GM12874 (cell line): Measurements from ENCODE around the gene PSMB8.

Experiments
- TF ChIP-seq, protein P1 (sequence below): IDR thresholded peaks from 2 replicates; pipeline ENCODE4 v1.5.1; 2011; ENCODE audit warnings: low read depth, mild to moderate bottlenecking, control low read depth, low read length, moderate library complexity; ENCODE audit not compliant: insufficient read depth

The PSMB8 gene

GRCh38 chr6:32799168-32799567, 44.7 kb downstream of the PSMB8 start:
- TF ChIP-seq, protein P1, sequence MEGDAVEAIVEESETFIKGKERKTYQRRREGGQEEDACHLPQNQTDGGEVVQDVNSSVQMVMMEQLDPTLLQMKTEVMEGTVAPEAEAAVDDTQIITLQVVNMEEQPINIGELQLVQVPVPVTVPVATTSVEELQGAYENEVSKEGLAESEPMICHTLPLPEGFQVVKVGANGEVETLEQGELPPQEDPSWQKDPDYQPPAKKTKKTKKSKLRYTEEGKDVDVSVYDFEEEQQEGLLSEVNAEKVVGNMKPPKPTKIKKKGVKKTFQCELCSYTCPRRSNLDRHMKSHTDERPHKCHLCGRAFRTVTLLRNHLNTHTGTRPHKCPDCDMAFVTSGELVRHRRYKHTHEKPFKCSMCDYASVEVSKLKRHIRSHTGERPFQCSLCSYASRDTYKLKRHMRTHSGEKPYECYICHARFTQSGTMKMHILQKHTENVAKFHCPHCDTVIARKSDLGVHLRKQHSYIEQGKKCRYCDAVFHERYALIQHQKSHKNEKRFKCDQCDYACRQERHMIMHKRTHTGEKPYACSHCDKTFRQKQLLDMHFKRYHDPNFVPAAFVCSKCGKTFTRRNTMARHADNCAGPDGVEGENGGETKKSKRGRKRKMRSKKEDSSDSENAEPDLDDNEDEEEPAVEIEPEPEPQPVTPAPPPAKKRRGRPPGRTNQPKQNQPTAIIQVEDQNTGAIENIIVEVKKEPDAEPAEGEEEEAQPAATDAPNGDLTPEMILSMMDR = no peak

DNA sequence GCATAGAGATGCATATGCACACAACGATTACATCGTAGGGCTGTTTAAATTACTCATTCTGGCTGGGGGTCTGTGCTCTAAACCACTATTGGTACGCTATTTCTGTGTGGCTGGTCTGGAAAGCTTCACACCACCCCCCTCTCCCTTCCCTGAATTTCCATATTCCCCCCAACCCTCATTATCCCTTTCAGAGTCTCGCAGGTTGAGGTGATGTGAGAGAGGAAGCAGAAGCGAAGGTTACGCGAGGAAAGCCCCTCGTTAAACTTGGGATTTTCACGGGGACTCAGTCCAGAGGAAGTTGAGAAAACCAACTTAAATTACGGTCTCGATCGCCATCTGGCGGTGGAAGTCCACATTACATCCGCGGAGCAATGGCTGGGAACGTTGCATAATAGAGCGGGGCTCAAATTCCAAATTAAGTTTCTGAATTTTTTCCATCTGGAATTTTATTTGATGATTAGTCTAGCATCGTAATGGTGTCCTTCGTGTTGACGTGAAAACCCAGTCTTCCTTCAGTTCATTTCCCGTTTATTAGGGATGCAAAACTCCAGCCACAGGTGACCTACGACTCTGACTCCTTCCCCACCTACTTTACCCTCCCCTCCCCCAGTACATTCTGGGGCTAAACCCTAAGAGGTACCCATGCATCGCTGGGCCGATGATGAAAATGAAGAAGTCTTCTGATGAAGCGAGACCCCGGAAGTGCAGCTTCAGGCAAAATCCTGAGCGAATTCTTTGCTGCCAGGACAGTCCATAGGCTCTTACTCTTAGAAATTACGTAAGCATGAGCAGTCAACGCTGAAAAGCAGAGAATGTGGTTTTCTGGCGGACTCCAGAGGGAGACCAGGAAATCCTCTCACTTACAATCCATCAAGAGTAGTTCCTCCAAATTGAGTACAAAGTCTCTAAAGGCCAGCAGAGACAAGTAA, 46.7 kb downstream of the PSMB8 start:
- TF ChIP-seq, protein P1 = peak; percentile 71

DNA sequence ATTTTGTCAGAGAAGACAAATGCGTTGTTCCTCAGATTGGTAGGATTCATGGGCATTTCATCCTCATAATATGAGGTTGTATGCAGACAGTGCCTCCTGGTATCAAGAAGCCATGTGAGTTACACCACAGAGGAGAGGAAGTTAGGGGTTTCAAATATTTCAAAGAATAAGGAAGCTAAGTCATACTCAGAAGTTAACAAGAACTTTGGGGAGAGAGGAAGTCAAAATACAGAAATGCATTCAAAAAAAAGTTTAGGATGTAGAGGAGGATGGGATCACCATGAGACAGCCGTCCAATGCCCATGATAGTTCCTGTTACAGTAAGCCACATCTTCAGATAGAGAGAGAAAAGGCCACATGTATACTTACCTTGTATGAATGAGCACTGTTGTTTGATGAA, 49.3 kb downstream of the PSMB8 start:
- TF ChIP-seq, protein P1 = no peak

DNA sequence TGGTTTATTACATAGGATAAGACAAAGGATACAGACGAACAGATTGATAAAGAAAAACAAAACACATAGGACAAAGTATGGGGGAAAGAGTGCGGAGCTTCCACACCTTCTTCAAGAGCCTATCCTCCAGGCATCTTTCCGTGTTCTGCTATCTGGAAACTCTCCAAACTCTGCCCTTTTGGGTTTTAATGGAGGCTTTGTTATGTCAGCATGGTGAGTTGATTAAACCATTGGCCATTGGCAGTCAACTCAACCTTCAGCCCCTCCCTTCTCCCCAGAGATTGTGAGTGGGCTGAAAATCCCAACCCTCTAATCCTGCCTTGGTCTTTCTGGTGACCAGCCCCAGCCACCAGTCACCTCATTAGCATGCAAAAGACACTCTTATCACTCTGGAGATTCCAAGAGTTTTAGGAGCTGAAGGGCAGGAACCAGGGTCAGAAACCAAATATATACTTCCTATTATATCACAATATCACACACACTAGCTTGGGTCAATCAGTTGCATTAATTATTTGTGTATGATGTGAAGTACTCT, 50.9 kb downstream of the PSMB8 start:
- TF ChIP-seq, protein P1 = no peak
